Lung (tissue), 12 donors: ENCODE measurements around the gene MPZL2. TPM values are rescaled to one million over a fixed set of nuclear protein-coding genes. Genes with fewer than 3 reads are reported as not detected.

Experiments
- ATAC-seq: fragments of 200-7000 bp; cut with Tn5 transposase; one replicate; pipeline ENCODE4 v1.9.1; 2020; ENCODE audit warnings: moderate number of reproducible peaks; ENCODE audit not compliant: insufficient read depth, low FRiP score
- DNase-seq, 3 donors: peaks; one replicate each; pipeline ENCODE4 v3.0.0-alpha.2; 2013 to 2017
- H3K27ac ChIP-seq, 2 donors: one replicate each; pipeline ENCODE4 v1.5.1; 2013; ENCODE audit warnings: mild to moderate bottlenecking in 2 of 2, moderate library complexity in 2 of 2, control low read depth in 1 of 2, inconsistent platforms in 1 of 2, low read depth in 1 of 2, low read length in 1 of 2
- H3K27me3 ChIP-seq, 3 donors: one replicate each; pipeline ENCODE4 v1.5.1; 2013; ENCODE audit warnings: low read length in 2 of 3; ENCODE audit not compliant: control insufficient read depth in 3 of 3, insufficient read depth in 3 of 3
- H3K36me3 ChIP-seq, 4 donors: one replicate each; pipeline ENCODE4 v1.5.1; 2013; ENCODE audit warnings: low read length in 4 of 4, mild to moderate bottlenecking in 1 of 4, moderate library complexity in 1 of 4; ENCODE audit not compliant: control insufficient read depth in 4 of 4, insufficient read depth in 4 of 4
- H3K4me1 ChIP-seq, 5 donors: one replicate each; pipeline ENCODE4 v1.5.1; 2013; ENCODE audit warnings: low read length in 5 of 5, mild to moderate bottlenecking in 2 of 5, moderate library complexity in 1 of 5; ENCODE audit not compliant: control insufficient read depth in 5 of 5, insufficient read depth in 5 of 5
- H3K4me3 ChIP-seq: one replicate; pipeline ENCODE4 v1.5.1; 2013; ENCODE audit warnings: mild to moderate bottlenecking, control low read depth, moderate library complexity
- H3K9ac ChIP-seq, 2 donors: one replicate each; pipeline ENCODE4 v1.5.1; 2013; ENCODE audit warnings: low read length in 2 of 2, control low read depth in 1 of 2; ENCODE audit not compliant: insufficient read depth in 1 of 2
- H3K9me3 ChIP-seq, 4 donors: one replicate each; pipeline ENCODE4 v1.5.1; 2013; ENCODE audit warnings: low read length in 3 of 4, mild to moderate bottlenecking in 1 of 4, moderate library complexity in 1 of 4; ENCODE audit not compliant: control insufficient read depth in 4 of 4, insufficient read depth in 3 of 4
- CTCF ChIP-seq: IDR thresholded peaks from 2 replicates; pipeline ENCODE4 v1.5.1; 2012; ENCODE audit warnings: mild to moderate bottlenecking; ENCODE audit errors: control extremely low read depth, extremely low read depth
- WGBS, 2 donors: extraction: QIAGEN DNeasy Blood & Tissue Kit; methylation state at CpG; one replicate each; pipeline ENCODE4 v1.1.7; 2013; 5-methylcytosine and 5-hydroxymethylcytosine counted together
- polyA plus RNA-seq, 2 donors: library from polyadenylated mRNA; stranded (reverse); fragments of 200-250 nt; gene quantifications; one replicate each; pipeline ENCODE4 v1.2.1, GENCODE V29; 2013
- total RNA-seq, 2 donors: library from RNA; depleted of rRNA in 1 of 2; stranded (reverse); fragments of >200 nt in 1 of 2; gene quantifications; one replicate each; pipeline ENCODE4 v1.2.1, GENCODE V29; 2014 to 2021
- donor health status: control.
- donor health status: control.
- donor health status: Bipolar disorder and iron deficiency.
- donor health status: healthy.
- donor health status: DM: yes; HTN: yes; CAD: no.

The MPZL2 gene
- total and polyA plus RNA-seq, 4 donors: 87.2 to 143 (median 118) TPM

DNA sequence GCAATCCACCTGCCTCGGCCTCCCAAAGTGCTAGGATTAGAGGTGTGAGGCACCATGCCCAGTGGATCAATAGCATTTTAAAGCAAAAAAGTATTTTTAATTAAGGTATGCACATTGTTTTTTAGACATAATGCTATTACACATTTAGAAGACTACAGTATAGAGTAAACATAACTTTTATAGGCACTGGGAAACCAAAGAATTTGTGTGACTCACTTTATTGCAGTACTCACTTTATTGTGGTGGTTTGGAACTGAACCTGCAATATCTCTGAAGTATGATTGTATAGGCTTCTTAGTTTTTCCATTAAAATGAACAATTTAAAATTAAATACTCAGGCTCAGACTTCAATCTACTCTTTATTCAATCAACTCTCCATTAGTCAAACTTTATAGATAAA lies 22.9 kb upstream of the MPZL2 start:
- H3K27ac ChIP-seq: no peak overlapping the region
- no peaks in the 10 kb centered on the region for H3K4me1 ChIP-seq
- H3K4me3 ChIP-seq: no peak overlapping the region
- H3K9me3 ChIP-seq: peaks cover 0 to 2% (median 0%) of the 10 kb centered on the region in 4 donors
- no peaks in the 10 kb centered on the region for H3K36me3 ChIP-seq
- H3K27me3 ChIP-seq: peaks cover 0 to 2% (median 0%) of the 10 kb centered on the region in 3 donors
- DNase-seq (no peak), ATAC-seq (no peak)
- no peak for TF ChIP-seq CTCF
- WGBS, 2 donors: 93 to 97% methylated on average over 1 of the region's 1 CpG
- H3K9ac ChIP-seq: no peak overlapping the region

DNA sequence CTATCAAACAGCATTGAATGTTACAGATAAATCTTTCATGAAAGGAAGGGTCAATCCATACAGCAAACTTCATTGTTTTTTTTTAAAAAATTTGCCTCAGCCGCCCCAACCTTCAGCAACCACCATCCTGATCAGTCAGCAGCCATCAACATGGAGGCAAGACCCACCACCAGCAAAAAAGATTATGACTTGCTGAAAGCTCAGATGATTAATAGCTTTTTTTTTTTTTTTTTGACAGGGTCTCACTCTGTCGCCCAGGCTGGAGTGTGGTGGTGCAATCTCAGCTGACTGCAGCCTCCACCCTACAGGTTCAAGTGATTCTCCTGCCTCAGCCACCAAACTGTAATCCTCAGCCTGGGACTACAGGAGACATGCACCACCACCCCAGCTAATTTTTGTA lies 22.4 kb upstream of the MPZL2 start:
- no peak for DNase-seq
- H3K9me3 ChIP-seq: peaks cover 0 to 2% (median 0%) of the 10 kb centered on the region in 4 donors
- no peaks in the 10 kb centered on the region for H3K36me3 ChIP-seq
- H3K9ac ChIP-seq: no peak overlapping the region
- WGBS, 2 donors: 85 to 90% methylated on average over 2 of the region's 2 CpGs
- H3K27ac ChIP-seq: no peak overlapping the region
- no peak for ATAC-seq
- no peak overlapping the region for H3K4me3 ChIP-seq
- no peaks in the 10 kb centered on the region for H3K27me3 ChIP-seq
- no peaks in the 10 kb centered on the region for H3K4me1 ChIP-seq
- no peak for TF ChIP-seq CTCF

- ATAC-seq (no peak), DNase-seq (no peak)
- H3K4me1 ChIP-seq: no peaks in the 10 kb centered on the region
- no peak for TF ChIP-seq CTCF
- H3K27ac ChIP-seq: no peak overlapping the region
- peaks cover 0 to 2% (median 0%) of the 10 kb centered on the region in 4 donors for H3K9me3 ChIP-seq
- H3K36me3 ChIP-seq: no peaks in the 10 kb centered on the region
- 58 to 61% methylated on average over 4 of the region's 4 CpGs for WGBS, 2 donors
- H3K9ac ChIP-seq: no peak overlapping the region
- H3K4me3 ChIP-seq: no peak overlapping the region
- H3K27me3 ChIP-seq: no peaks in the 10 kb centered on the region
Observed at GRCh38 chr11:118283756-118284350, 19.8 kb upstream of the MPZL2 start.
